ENCODE measurements around the gene TMEM259. TPM values are rescaled to one million over a fixed set of nuclear protein-coding genes. Genes with fewer than 3 reads are reported as not detected.

Gene TMEM259
- total RNA-seq, 4 donors from 2014 or later, result 101 to 182 (median 146) TPM

- H3K4me3 ChIP-seq, result no peak overlapping the region
- intact Hi-C loops (cut with DNase I), result loop anchor here (10.0 kb wide), 1 partner anchor 131 kb away; the partner anchor contains the start of genes CFD and ELANE
- DNase-seq, result no peak
- H3K27ac ChIP-seq, result no peak overlapping the region
- H3K9me3 ChIP-seq, result no peaks in the 10 kb centered on the region
- H3K27me3 ChIP-seq, result no peaks in the 10 kb centered on the region
- no peak for TF ChIP-seq POLR2A (IDR thresholded peaks at IDR 0.05)
- TF ChIP-seq, protein P1, sequence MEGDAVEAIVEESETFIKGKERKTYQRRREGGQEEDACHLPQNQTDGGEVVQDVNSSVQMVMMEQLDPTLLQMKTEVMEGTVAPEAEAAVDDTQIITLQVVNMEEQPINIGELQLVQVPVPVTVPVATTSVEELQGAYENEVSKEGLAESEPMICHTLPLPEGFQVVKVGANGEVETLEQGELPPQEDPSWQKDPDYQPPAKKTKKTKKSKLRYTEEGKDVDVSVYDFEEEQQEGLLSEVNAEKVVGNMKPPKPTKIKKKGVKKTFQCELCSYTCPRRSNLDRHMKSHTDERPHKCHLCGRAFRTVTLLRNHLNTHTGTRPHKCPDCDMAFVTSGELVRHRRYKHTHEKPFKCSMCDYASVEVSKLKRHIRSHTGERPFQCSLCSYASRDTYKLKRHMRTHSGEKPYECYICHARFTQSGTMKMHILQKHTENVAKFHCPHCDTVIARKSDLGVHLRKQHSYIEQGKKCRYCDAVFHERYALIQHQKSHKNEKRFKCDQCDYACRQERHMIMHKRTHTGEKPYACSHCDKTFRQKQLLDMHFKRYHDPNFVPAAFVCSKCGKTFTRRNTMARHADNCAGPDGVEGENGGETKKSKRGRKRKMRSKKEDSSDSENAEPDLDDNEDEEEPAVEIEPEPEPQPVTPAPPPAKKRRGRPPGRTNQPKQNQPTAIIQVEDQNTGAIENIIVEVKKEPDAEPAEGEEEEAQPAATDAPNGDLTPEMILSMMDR (IDR thresholded peaks at IDR 0.05), result no peak
- peaks cover 16 to 33% (median 21%) of the 10 kb centered on the region in 3 donors for H3K4me1 ChIP-seq
- peaks cover 6 to 52% (median 16%) of the 10 kb centered on the region in 3 donors for H3K36me3 ChIP-seq
- 80 to 95% methylated on average over 2 to 13 of the region's 14 CpGs for WGBS, 2 donors
Measured at GRCh38 chr19:986083-986482, 34.8 kb downstream of the TMEM259 start.

GRCh38 chr19:984165-984967 is 36.6 kb downstream of the TMEM259 start, which contains the start of gene WDR18:
WDR18 (plus strand) TSS chr19:984345; CDS start chr19:984354, 9 bp downstream.
- peak; percentile 56 for DNase-seq
- H3K4me3 ChIP-seq, result peak within 1 kb of the TSS; percentile 76 to 100 (median 95)
- H3K27ac ChIP-seq, result peak within 1 kb of the TSS; percentile 87 to 96 (median 91)
- TF ChIP-seq, protein P1 (IDR thresholded peaks at IDR 0.05), result peak in 5 of 6 experiments; percentile 18 to 71 (median 41)
- TF ChIP-seq POLR2A (IDR thresholded peaks at IDR 0.05), result peak in 2 of 4 donors; percentile 36 to 65
- peaks cover 0 to 12% (median 0%) of the 10 kb centered on the region in 4 donors for H3K27me3 ChIP-seq
- WGBS, 2 donors, result 0 to 1% methylated on average over 16 to 18 of the region's 78 CpGs
- H3K4me1 ChIP-seq, result peaks cover 16 to 45% (median 21%) of the 10 kb centered on the region in 3 donors
- H3K9me3 ChIP-seq, result no peaks in the 10 kb centered on the region
- H3K36me3 ChIP-seq, result peaks cover 0 to 35% (median 8%) of the 10 kb centered on the region in 3 donors
- intact Hi-C loops (cut with DNase I), result loop anchor here (10.0 kb wide), 1 partner anchor 130 kb away; the partner anchor contains the start of genes CFD and ELANE

GRCh38 chr19:982567-983170 is 38.3 kb downstream of the TMEM259 start:
- H3K4me3 ChIP-seq, result peak overlapping the region in 3 of 4 donors; percentile 29 to 65 (median 38)
- WGBS, 2 donors, result 0 to 2% methylated on average over 24 to 29 of the region's 46 CpGs
- intact Hi-C loops (cut with DNase I), result loop anchor here (2.0 to 10.0 kb wide), 2 partner anchors 62 to 128 kb away; partner anchors contain the start of genes CFD and ELANE
- H3K4me1 ChIP-seq, result peaks cover 16 to 48% (median 21%) of the 10 kb centered on the region in 3 donors
- TF ChIP-seq POLR2A (IDR thresholded peaks at IDR 0.05), result no peak
- TF ChIP-seq, protein P1 (IDR thresholded peaks at IDR 0.05), result peak; percentile 87 to 99 (median 99)
- no peaks in the 10 kb centered on the region for H3K9me3 ChIP-seq
- peaks cover 0 to 16% (median 0%) of the 10 kb centered on the region in 4 donors for H3K27me3 ChIP-seq
- peak overlapping the region in 3 of 4 donors; percentile 51 to 96 (median 90) for H3K27ac ChIP-seq
- peaks cover 0 to 23% (median 8%) of the 10 kb centered on the region in 3 donors for H3K36me3 ChIP-seq
- DNase-seq, result no peak

DNA sequence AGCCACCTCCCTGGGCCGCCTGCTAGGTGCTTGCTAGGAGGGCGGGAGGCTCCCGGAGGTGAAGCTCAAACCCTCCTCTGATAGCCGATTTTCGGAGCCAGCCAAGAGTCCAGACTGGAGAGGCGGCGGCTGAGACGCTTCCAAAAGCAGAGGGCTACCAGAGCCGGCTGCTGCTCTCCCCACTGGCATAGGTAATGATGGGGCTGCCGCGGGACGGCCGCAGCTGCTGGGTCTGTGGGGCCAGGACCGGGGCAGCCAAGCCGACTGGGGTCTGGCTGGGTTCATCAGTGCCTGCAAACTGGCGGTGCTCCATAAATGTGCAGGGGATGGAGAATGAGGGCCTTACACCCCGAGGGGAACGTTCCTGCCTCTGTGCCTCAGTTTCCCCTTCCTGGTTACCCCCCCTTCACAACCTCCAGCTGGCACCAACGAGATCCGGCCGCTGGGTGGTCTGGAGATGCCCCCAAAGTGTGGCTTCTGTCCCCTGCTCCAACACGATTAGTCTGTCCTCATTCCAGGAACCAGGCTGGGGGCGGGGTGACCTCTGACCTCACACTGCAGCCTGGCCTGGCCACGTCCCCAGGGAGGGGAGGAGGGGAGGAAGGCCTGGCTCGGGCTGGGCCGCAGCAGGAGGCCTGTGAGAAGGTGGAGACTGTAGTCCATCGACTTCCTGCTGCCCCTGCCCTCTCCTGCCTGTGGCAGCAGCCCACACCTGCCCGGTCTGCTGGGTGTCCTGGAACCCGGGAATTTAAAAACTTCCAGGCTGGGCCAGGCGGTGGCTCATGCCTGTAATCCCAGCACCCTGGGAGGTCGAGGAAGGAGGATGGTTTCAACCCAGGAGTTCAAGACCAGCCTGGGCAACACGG is 40.6 kb downstream of the TMEM259 start:
- TF ChIP-seq POLR2A (IDR thresholded peaks at IDR 0.05), result no peak
- TF ChIP-seq, protein P1 (IDR thresholded peaks at IDR 0.05), result no peak
- WGBS, 2 donors, result 10 to 64% methylated on average over 4 to 8 of the region's 32 CpGs
- H3K36me3 ChIP-seq, result no peaks in the 10 kb centered on the region
- H3K4me3 ChIP-seq, result no peak overlapping the region
- no peak for DNase-seq
- intact Hi-C loops (cut with DNase I), result loop anchor here (10.0 kb wide), 1 partner anchor 126 kb away; the partner anchor contains the start of genes CFD and ELANE
- peaks cover 16 to 43% (median 19%) of the 10 kb centered on the region in 3 donors for H3K4me1 ChIP-seq
- H3K9me3 ChIP-seq, result no peaks in the 10 kb centered on the region
- H3K27me3 ChIP-seq, result peaks cover 0 to 20% (median 0%) of the 10 kb centered on the region in 4 donors
- no peak overlapping the region for H3K27ac ChIP-seq

All from esophagus squamous epithelium (tissue), 5 donors.